Smooth muscle cell (in vitro differentiated cells): ENCODE results near the gene GUCY1B1. TPM values are rescaled to one million over a fixed set of nuclear protein-coding genes. Genes with fewer than 3 reads are reported as not detected.

ENCODE experiments used
- DNase-seq: peaks from one replicate; lab custom pipeline; 2025; ENCODE audit not compliant: unreplicated experiment; lab: John Stamatoyannopoulos, UW
- H2AFZ ChIP-seq: fragments of 200-600 bp; sonication (generic); 2 replicates; pipeline ENCODE4 v1.6.0; 2016; ENCODE audit warnings: antibody characterized with exemption, low read depth, mild to moderate bottlenecking
- H3F3A ChIP-seq: fragments of 200-600 bp; sonication (generic); 2 replicates; pipeline ENCODE4 v1.6.0; 2017; ENCODE audit warnings: antibody characterized with exemption, low read depth
- H3K27ac ChIP-seq: fragments of 200-600 bp; sonication (generic); 2 replicates; pipeline ENCODE4 v1.5.1; 2016; ENCODE audit warnings: low read depth, mild to moderate bottlenecking
- H3K27me3 ChIP-seq: fragments of 200-600 bp; sonication (generic); 2 replicates; pipeline ENCODE4 v1.6.1; 2016; ENCODE audit warnings: low read depth, mild to moderate bottlenecking
- H3K36me3 ChIP-seq: fragments of 200-600 bp; sonication (generic); 2 replicates; pipeline ENCODE4 v1.5.1; 2016; ENCODE audit warnings: low read depth
- H3K4me1 ChIP-seq: fragments of 200-600 bp; sonication (generic); 2 replicates; pipeline ENCODE4 v1.5.1; 2016; ENCODE audit warnings: low read depth
- H3K4me2 ChIP-seq: fragments of 200-600 bp; sonication (generic); 2 replicates; pipeline ENCODE4 v1.6.0; 2016; ENCODE audit warnings: mild to moderate bottlenecking
- H3K4me3 ChIP-seq: fragments of 200-600 bp; sonication (generic); 2 replicates; pipeline ENCODE4 v1.5.1; 2016; ENCODE audit warnings: mild to moderate bottlenecking
- H3K79me2 ChIP-seq: fragments of 200-600 bp; sonication (generic); 2 replicates; pipeline ENCODE4 v1.6.0; 2016; ENCODE audit warnings: low read depth, mild to moderate bottlenecking
- H3K9ac ChIP-seq: fragments of 200-600 bp; sonication (generic); 2 replicates; pipeline ENCODE4 v1.6.0; 2016; ENCODE audit warnings: low read depth
- H3K9me3 ChIP-seq: fragments of 200-600 bp; sonication (generic); replicated peaks from 2 replicates; pipeline ENCODE4 v1.5.1; 2016; ENCODE audit warnings: low read depth
- H4K20me1 ChIP-seq: fragments of 200-600 bp; sonication (generic); 2 replicates; pipeline ENCODE4 v1.6.0; 2016; ENCODE audit warnings: low read depth
- CTCF ChIP-seq: fragments of 200-600 bp; sonication (generic); IDR thresholded peaks from 2 replicates; pipeline ENCODE4 v1.5.1; 2017; ENCODE audit warnings: borderline replicate concordance, mild to moderate bottlenecking, antibody characterized with exemption; ENCODE audit not compliant: insufficient read depth, poor library complexity, severe bottlenecking
- WGBS: methylation state at CpG from one replicate; pipeline ENCODE4 v1.1.7; 2016; ENCODE audit warnings: low lambda C conversion rate; 5-methylcytosine and 5-hydroxymethylcytosine counted together
- polyA plus RNA-seq: library from polyadenylated mRNA; unstranded; fragments of >200 nt; fragmentation: Nextera tagmentation; extraction: Ambion mirVana; gene quantifications from 2 replicates; pipeline ENCODE4 v1.2.1, GENCODE V29; 2016
- total RNA-seq: library from RNA; depleted of rRNA; stranded (reverse); fragments of >200 nt; gene quantifications from 2 replicates; pipeline ENCODE4 v1.2.3, GENCODE V29; 2014

Gene GUCY1B1
- total and polyA plus RNA-seq, 2 experiments from 2014 or later: 26.7 to 32.2 TPM

- Histone ChIP-seq H3K27ac (no peak overlapping the region), H3F3A (no peaks in the 10 kb centered on the region), H4K20me1 (no peaks in the 10 kb centered on the region), H3K4me3 (no peak overlapping the region), H3K4me1 (no peaks in the 10 kb centered on the region), H2AFZ (no peak overlapping the region), H3K36me3 (no peaks in the 10 kb centered on the region), H3K9ac (no peak overlapping the region), H3K79me2 (no peaks in the 10 kb centered on the region), H3K27me3 (no peaks in the 10 kb centered on the region), H3K9me3 (no peaks in the 10 kb centered on the region), H3K4me2 (no peak overlapping the region)
- DNase-seq: no peak
- TF ChIP-seq CTCF: no peak
- WGBS: 88% methylated on average over 3 of the region's 3 CpGs
These were observed 69.8 kb downstream of the GUCY1B1 start for GRCh38 chr4:155828628-155829027.

- Histone ChIP-seq H3K9ac (no peak overlapping the region), H3K27me3 (no peaks in the 10 kb centered on the region), H3F3A (no peaks in the 10 kb centered on the region), H3K4me1 (no peaks in the 10 kb centered on the region), H3K36me3 (no peaks in the 10 kb centered on the region), H3K4me3 (no peak overlapping the region), H3K79me2 (no peaks in the 10 kb centered on the region), H3K9me3 (no peaks in the 10 kb centered on the region), H2AFZ (no peak overlapping the region), H3K4me2 (no peak overlapping the region), H3K27ac (no peak overlapping the region), H4K20me1 (no peaks in the 10 kb centered on the region)
- DNase-seq: no peak
- no peak for TF ChIP-seq CTCF
These were observed 73.8 kb downstream of the GUCY1B1 start for GRCh38 chr4:155832664-155833063.

GRCh38 chr4:155837203-155837796 lies 78.5 kb downstream of the GUCY1B1 start:
- DNase-seq: no peak
- 90% methylated on average over 1 of the region's 1 CpG for WGBS
- Histone ChIP-seq H3K27ac (no peak overlapping the region), H4K20me1 (no peaks in the 10 kb centered on the region), H3K4me1 (no peaks in the 10 kb centered on the region), H3K36me3 (no peaks in the 10 kb centered on the region), H3K9me3 (no peaks in the 10 kb centered on the region), H3K79me2 (no peaks in the 10 kb centered on the region), H3K9ac (no peak overlapping the region), H3K4me2 (no peak overlapping the region), H3F3A (no peaks in the 10 kb centered on the region), H2AFZ (no peak overlapping the region), H3K27me3 (no peaks in the 10 kb centered on the region), H3K4me3 (no peak overlapping the region)
- no peak for TF ChIP-seq CTCF

- DNase-seq: no peak
- H3K4me3 ChIP-seq: no peak overlapping the region
- H3F3A ChIP-seq: no peaks in the 10 kb centered on the region
- no peaks in the 10 kb centered on the region for H3K4me1 ChIP-seq
- H3K79me2 ChIP-seq: no peaks in the 10 kb centered on the region
- H4K20me1 ChIP-seq: no peaks in the 10 kb centered on the region
- H3K36me3 ChIP-seq: peaks cover 3% of the 10 kb centered on the region
- no peak overlapping the region for H3K4me2 ChIP-seq
- H2AFZ ChIP-seq: peak overlapping the region; percentile 72
- TF ChIP-seq CTCF: no peak
- no peaks in the 10 kb centered on the region for H3K9me3 ChIP-seq
- H3K9ac ChIP-seq: no peak overlapping the region
- H3K27ac ChIP-seq: no peak overlapping the region
- no peaks in the 10 kb centered on the region for H3K27me3 ChIP-seq
These were observed 83.3 kb downstream of the GUCY1B1 start for GRCh38 chr4:155842080-155842479.
